A549 (cell line): Measurements from ENCODE around the gene C5AR2. TPM values are rescaled to one million over a fixed set of nuclear protein-coding genes. Genes with fewer than 3 reads are reported as not detected.

Source experiments
- ATAC-seq, 2 experiments: fragments of 200-7000 bp in 1 of 2; fragments of >200 bp in 1 of 2; cut with Nextera tagmentation in 1 of 2; cut with Tn5 transposase in 1 of 2; 3 replicates each; pipeline versions ENCODE4 v1.8.0 to v1.9.1; 2018 to 2020; ENCODE audit warnings: mild to moderate bottlenecking in 1 of 2, moderate library complexity in 1 of 2
- CTCF ChIA-PET: fragments of 300-600 bp; sonication (Branson Sonifier 250); formaldehyde crosslinking; extraction: SDS; loops from one replicate; lab custom pipeline; 2021; ENCODE audit warnings: antibody characterized with exemption, inconsistent platforms; lab: Yijun Ruan, JAX
- POLR2A ChIA-PET: fragments of 350-600 bp; formaldehyde crosslinking; extraction: SDS; loops from one replicate; lab custom pipeline; 2021; ENCODE audit warnings: antibody characterized with exemption, inconsistent platforms; lab: Yijun Ruan, JAX
- DNase-seq, 2 experiments: peaks; one replicate each; pipeline versions ENCODE4 v3.0.0 to v3.0.0-alpha.2; 2011 to 2016; ENCODE audit warnings: low read depth in 1 of 2, low spot score in 1 of 2
- FAIRE-seq: peaks from 2 replicates; lab custom pipeline; 2011; peaks lifted over from hg19 to GRCh38; lab: Jason Lieb, UNC
- H3K27ac ChIP-seq, 2 experiments: fragments of >200 bp; sonication (Bioruptor Twin); formaldehyde crosslinking; 3 replicates each; pipeline ENCODE4 v1.5.1; 2016 to 2017
- H3K4me1 ChIP-seq: fragments of >200 bp; sonication (Bioruptor Twin); formaldehyde crosslinking; 3 replicates; pipeline ENCODE4 v1.6.1; 2016
- H3K4me2 ChIP-seq: fragments of >200 bp; sonication (Bioruptor Twin); formaldehyde crosslinking; 3 replicates; pipeline ENCODE4 v1.6.1; 2016
- H3K4me3 ChIP-seq: fragments of >200 bp; sonication (Bioruptor Twin); formaldehyde crosslinking; 3 replicates; pipeline ENCODE4 v1.5.1; 2016
- H3K9me3 ChIP-seq: fragments of >200 bp; sonication (Bioruptor Twin); formaldehyde crosslinking; 3 replicates; pipeline ENCODE4 v1.6.1; 2016
- BCL3 ChIP-seq: fragments of >200 bp; sonication (Bioruptor Twin); formaldehyde crosslinking; IDR thresholded peaks from 3 replicates; pipeline ENCODE4 v1.6.1; 2016
- CEBPB ChIP-seq, 2 experiments: fragments of >200 bp in 1 of 2; sonication (Bioruptor Twin) in 1 of 2; formaldehyde crosslinking in 1 of 2; IDR thresholded peaks; 2 replicates each; pipeline ENCODE4 v1.6.1; 2012 to 2016
- CTCF ChIP-seq: fragments of >200 bp; sonication (Bioruptor Twin); formaldehyde crosslinking; IDR thresholded peaks from 3 replicates; pipeline ENCODE4 v1.5.1; 2016
- E2F6 ChIP-seq: IDR thresholded peaks from 2 replicates; pipeline ENCODE4 v1.6.1; 2012; ENCODE audit warnings: low read depth, borderline replicate concordance
- EHMT2 ChIP-seq: fragments of 200-600 bp; sonication (generic); IDR thresholded peaks from 2 replicates; pipeline ENCODE4 v1.6.1; 2016; ENCODE audit warnings: antibody characterized with exemption, low read depth, mild to moderate bottlenecking, moderate library complexity
- ELK1 ChIP-seq: fragments of 150-350 bp; IDR thresholded peaks from 2 replicates; pipeline ENCODE4 v1.6.1; 2014; ENCODE audit warnings: low read depth, mild to moderate bottlenecking, low read length
- EP300 ChIP-seq, 2 experiments: fragments of >200 bp; sonication (Bioruptor Twin); formaldehyde crosslinking; IDR thresholded peaks; 2 replicates in 1 of 2; 3 replicates in 1 of 2; pipeline ENCODE4 v1.6.1; 2016 to 2017
- FOSB ChIP-seq: fragments of 250-450 bp; sonication (Bioruptor Pico); IDR thresholded peaks from 2 replicates; pipeline ENCODE4 v1.5.0; 2020; ENCODE audit warnings: mild to moderate bottlenecking, moderate library complexity
- GATA3 ChIP-seq: IDR thresholded peaks from 2 replicates; pipeline ENCODE4 v1.6.1; 2012; ENCODE audit warnings: borderline replicate concordance
- HEYL ChIP-seq: fragments of 250-450 bp; sonication (Bioruptor Pico); IDR thresholded peaks from 2 replicates; pipeline ENCODE4 v1.8.0; 2021; ENCODE audit warnings: mild to moderate bottlenecking, moderate library complexity
- MYC ChIP-seq: IDR thresholded peaks from 2 replicates; pipeline ENCODE4 v1.6.1; 2012; ENCODE audit warnings: mild to moderate bottlenecking, inconsistent platforms, low read length, improper control_type of control experiment, borderline replicate concordance
- PBX3 ChIP-seq: IDR thresholded peaks from 2 replicates; pipeline ENCODE4 v1.6.1; 2012
- POLR2A ChIP-seq: IDR thresholded peaks from 2 replicates; pipeline ENCODE4 v1.6.1; 2012; ENCODE audit warnings: mild to moderate bottlenecking, low read length
- RAD21 ChIP-seq, 2 experiments: fragments of >200 bp in 1 of 2; sonication (Bioruptor Twin) in 1 of 2; formaldehyde crosslinking in 1 of 2; IDR thresholded peaks in 1 of 2; conservative IDR thresholded peaks in 1 of 2; 2 replicates in 1 of 2; 3 replicates in 1 of 2; pipeline ENCODE4 v1.6.1; 2012 to 2018; ENCODE audit warnings: inconsistent platforms in 1 of 2
- RARB ChIP-seq: fragments of 250-450 bp; sonication (Bioruptor Pico); IDR thresholded peaks from 2 replicates; pipeline ENCODE4 v1.8.0; 2021; ENCODE audit warnings: mild to moderate bottlenecking, moderate library complexity
- RNF2 ChIP-seq: fragments of 200-600 bp; sonication (generic); IDR thresholded peaks from 2 replicates; pipeline ENCODE4 v1.6.1; 2016; ENCODE audit warnings: low read depth, mild to moderate bottlenecking, antibody characterized with exemption, moderate library complexity, borderline replicate concordance
- SMC3 ChIP-seq: fragments of >200 bp; sonication (Bioruptor Twin); formaldehyde crosslinking; IDR thresholded peaks from 3 replicates; pipeline ENCODE4 v1.6.1; 2018; ENCODE audit warnings: inconsistent platforms
- SREBF2 ChIP-seq: fragments of 450-650 bp; IDR thresholded peaks from 2 replicates; pipeline ENCODE4 v1.6.1; 2014; ENCODE audit warnings: mild to moderate bottlenecking, moderate library complexity
- USF2 ChIP-seq: fragments of 450-650 bp; IDR thresholded peaks from 2 replicates; pipeline ENCODE4 v1.6.1; 2014; ENCODE audit warnings: antibody characterized with exemption
- ZFP36 ChIP-seq: fragments of 450-650 bp; IDR thresholded peaks from 2 replicates; pipeline ENCODE4 v1.6.1; 2014; ENCODE audit warnings: borderline replicate concordance; ENCODE audit not compliant: partially characterized antibody
- WGBS: methylation state at CpG from one replicate; pipeline ENCODE4 v1.1.6; 2017; ENCODE audit errors: missing lambda C conversion rate; 5-methylcytosine and 5-hydroxymethylcytosine counted together
- polyA plus RNA-seq, 4 experiments: library from polyadenylated mRNA; depleted of rRNA in 3 of 4; stranded (reverse); fragments of >200 nt; fragmentation: RNase III in 1 of 4; extraction: RNeasy Plus Mini Kit Qiagen cat#74134 plus additional on column Dnase treatment in 1 of 4; gene quantifications; 2 replicates in 3 of 4; 3 replicates in 1 of 4; pipeline ENCODE4 v1.2.3, GENCODE V29; 2011 to 2017

C5AR2 gene
- polyA plus RNA-seq, 2 of the 4 experiments (the other 2 are of a cell fraction) = 0.25 to 0.28 TPM

- ChIA-PET CTCF (interaction anchor here (1.2 to 7.0 kb wide), 3 partner anchors 29 to 58 kb away, joined by 3 to 117 read pairs (median 16); no protein-coding TSS in a partner anchor), POLR2A (no interaction called here)
- DNase-seq (peak in 1 of 2 experiments; percentile 35), ATAC-seq (no peak), FAIRE-seq (no peak)
- Histone ChIP-seq H3K4me1 (peaks cover 22% of the 10 kb centered on the region), H3K4me3 (no peak overlapping the region), H3K4me2 (no peak overlapping the region), H3K27ac (no peak overlapping the region), H3K9me3 (no peaks in the 10 kb centered on the region)
- WGBS = 60% methylated on average over 2 of the region's 2 CpGs
- TF ChIP-seq RARB = no peak
- peak; percentile 84 for TF ChIP-seq USF2
Measured at GRCh38 chr19:47352095-47352494, 20.1 kb downstream of the C5AR2 start.

- CTCF ChIA-PET = interaction anchor here (0.6 to 7.8 kb wide), 5 partner anchors 21 to 59 kb away, joined by 3 to 117 read pairs (median 16); no protein-coding TSS in a partner anchor
- POLR2A ChIA-PET = no interaction called here
- FAIRE-seq (no peak), DNase-seq (no peak), ATAC-seq (no peak)
- Histone ChIP-seq H3K4me2 (no peak overlapping the region), H3K9me3 (no peaks in the 10 kb centered on the region), H3K4me1 (peaks cover 22% of the 10 kb centered on the region), H3K4me3 (no peak overlapping the region), H3K27ac (no peak overlapping the region)
- no peak for TF ChIP-seq RARB
- TF ChIP-seq ELK1 = no peak
- TF ChIP-seq HEYL (CRISPR knock-in tag) = no peak
- no peak for TF ChIP-seq ZFP36
- TF ChIP-seq FOSB (CRISPR knock-in tag) = no peak
- TF ChIP-seq RNF2 = no peak
- no peak for TF ChIP-seq EP300 (IDR thresholded peaks at IDR 0.05)
- 95% methylated on average over 24 of the region's 24 CpGs for WGBS
Measured at GRCh38 chr19:47353307-47353712, 21.3 kb downstream of the C5AR2 start.

GRCh38 chr19:47356900-47357299 lies 24.9 kb downstream of the C5AR2 start:
- DNase-seq (no peak), FAIRE-seq (no peak), ATAC-seq (no peak)
- WGBS = 90% methylated on average over 6 of the region's 6 CpGs
- H3K4me1 ChIP-seq = no peaks in the 10 kb centered on the region
- no peak overlapping the region for H3K4me3 ChIP-seq
- no peak overlapping the region for H3K27ac ChIP-seq
- CTCF ChIA-PET = interaction anchor here (0.6 to 9.6 kb wide), 13 partner anchors 8 to 351 kb away, joined by 3 to 103 read pairs (median 5); partner anchors contain the start of gene DHX34
- POLR2A ChIA-PET = interaction anchor here (1.1 kb wide), 1 partner anchor 8 kb away, joined by 3 read pairs; no protein-coding TSS in a partner anchor
- TF ChIP-seq GATA3 (no peak), USF2 (no peak), RARB (no peak), CEBPB (IDR thresholded peaks at IDR 0.05) (no peak), PBX3 (no peak), BCL3 (no peak), ZFP36 (no peak), SMC3 (no peak), POLR2A (no peak), RNF2 (no peak), RAD21 (conservative IDR thresholded peaks at IDR 0.05 in 1 of 2, IDR thresholded peaks at IDR 0.05 in 1 of 2) (no peak), MYC (no peak), E2F6 (no peak), SREBF2 (no peak), CTCF (no peak), EHMT2 (no peak)
- H3K9me3 ChIP-seq = no peaks in the 10 kb centered on the region
- H3K4me2 ChIP-seq = no peak overlapping the region
